B cell (primary cell): ENCODE results near the gene KRT71. TPM values are rescaled to one million over a fixed set of nuclear protein-coding genes. Genes with fewer than 3 reads are reported as not detected.

Experiments used
- ATAC-seq: fragments of 200-7000 bp; cut with Tn5 transposase; one replicate; pipeline ENCODE4 v1.10.0; 2021; ENCODE audit warnings: low read depth, mild to moderate bottlenecking, moderate number of reproducible peaks, moderate library complexity
- CTCF ChIA-PET: fragments of 350-600 bp; sonication (Branson Sonifier 250); formaldehyde crosslinking; loops from one replicate; lab custom pipeline; 2021; ENCODE audit warnings: antibody characterized with exemption, inconsistent platforms; lab: Charles Lee
- POLR2A ChIA-PET: fragments of 350-600 bp; sonication (Branson Sonifier 250); formaldehyde crosslinking; loops from one replicate; lab custom pipeline; 2021; ENCODE audit warnings: antibody characterized with exemption; lab: Charles Lee
- DNase-seq: peaks from one replicate; pipeline ENCODE4 v3.0.0; 2013
- H2AFZ ChIP-seq: 2 replicates; pipeline ENCODE4 v1.6.1; 2012; ENCODE audit warnings: mild to moderate bottlenecking, low read depth, low read length; ENCODE audit not compliant: insufficient read depth, poor library complexity, severe bottlenecking
- H3K27ac ChIP-seq, 2 donors: 1 replicate in 1 of 2; 2 replicates in 1 of 2; pipeline ENCODE4 v1.5.1; 2012 to 2013; ENCODE audit warnings: low read length in 2 of 2, mild to moderate bottlenecking in 2 of 2, moderate library complexity in 1 of 2
- H3K27me3 ChIP-seq, 4 experiments: fragments of 200-600 bp in 1 of 4; sonication (generic) in 1 of 4; replicated peaks in 1 of 4; 1 replicate in 2 of 4; 2 replicates in 2 of 4; pipeline versions ENCODE4 v1.6.1 to v1.7.0; 2013 to 2016; ENCODE audit warnings: low read length in 3 of 4, mild to moderate bottlenecking in 2 of 4, mixed read lengths in 1 of 4, moderate library complexity in 1 of 4; ENCODE audit not compliant: insufficient read depth in 4 of 4, control insufficient read depth in 3 of 4; ENCODE audit errors: control extremely low read depth in 1 of 4
- H3K36me3 ChIP-seq, 2 experiments: replicated peaks in 1 of 2; 1 replicate in 1 of 2; 2 replicates in 1 of 2; pipeline versions ENCODE4 v1.6.1 to v1.7.1; 2013; ENCODE audit warnings: low read length in 1 of 2; ENCODE audit not compliant: insufficient read depth in 2 of 2, control insufficient read depth in 1 of 2; ENCODE audit errors: control extremely low read depth in 1 of 2, extremely low read depth in 1 of 2
- H3K4me1 ChIP-seq, 2 donors: fragments of 200-600 bp in 1 of 2; sonication (generic) in 1 of 2; 1 replicate in 1 of 2; 2 replicates in 1 of 2; pipeline versions ENCODE4 v1.5.1 to v1.6.1; 2013 to 2017; ENCODE audit warnings: low read length in 2 of 2; ENCODE audit not compliant: control insufficient read depth in 2 of 2, insufficient read depth in 2 of 2
- H3K4me2 ChIP-seq: replicated peaks from 2 replicates; pipeline ENCODE3; 2012; ENCODE audit warnings: mild to moderate bottlenecking, low read depth, low read length; ENCODE audit not compliant: poor library complexity, severe bottlenecking
- H3K4me3 ChIP-seq, 5 experiments: fragments of 200-600 bp in 1 of 5; sonication (generic) in 1 of 5; 1 replicate in 3 of 5; 2 replicates in 2 of 5; pipeline versions ENCODE4 v1.5.1 to v1.7.0; 2011 to 2016; ENCODE audit warnings: low read length in 4 of 5, mild to moderate bottlenecking in 4 of 5, low read depth in 2 of 5, control low read depth in 1 of 5, moderate library complexity in 1 of 5; ENCODE audit not compliant: insufficient read depth in 1 of 5; ENCODE audit errors: control extremely low read depth in 1 of 5, extremely low read depth in 1 of 5
- H3K79me2 ChIP-seq: fragments of 200-600 bp; sonication (generic); one replicate; pipeline ENCODE4 v1.6.0; 2016; ENCODE audit warnings: low read length; ENCODE audit not compliant: control insufficient read depth, insufficient read depth
- H3K9ac ChIP-seq: fragments of 200-600 bp; sonication (generic); 2 replicates; pipeline ENCODE4 v1.6.1; 2017; ENCODE audit warnings: mild to moderate bottlenecking, low read length, moderate library complexity
- H3K9me3 ChIP-seq, 3 donors: one replicate each; pipeline versions ENCODE4 v1.6.1 to v1.7.1; 2013; ENCODE audit warnings: low read length in 2 of 3; ENCODE audit not compliant: control insufficient read depth in 2 of 3, insufficient read depth in 1 of 3; ENCODE audit errors: control extremely low read depth in 1 of 3
- H4K20me1 ChIP-seq: 2 replicates; pipeline ENCODE4 v1.6.0; 2012; ENCODE audit warnings: mild to moderate bottlenecking, low read length; ENCODE audit not compliant: insufficient read depth, control insufficient read depth, poor library complexity, severe bottlenecking
- H3K27ac Mint-ChIP-seq: one replicate; pipeline ENCODE4 v1.8.0; 2021; ENCODE audit warnings: mixed read lengths
- H3K27me3 Mint-ChIP-seq: one replicate; pipeline ENCODE4 v1.8.0; 2021; ENCODE audit warnings: mixed read lengths
- H3K4me1 Mint-ChIP-seq: one replicate; pipeline ENCODE4 v1.8.0; 2021; ENCODE audit warnings: mixed read lengths
- H3K4me3 Mint-ChIP-seq: one replicate; pipeline ENCODE4 v1.8.0; 2021; ENCODE audit warnings: mixed read lengths
- H3K9me3 Mint-ChIP-seq: one replicate; pipeline ENCODE4 v1.8.0; 2022; ENCODE audit warnings: mixed read lengths; ENCODE audit not compliant: insufficient read depth
- EZH2 ChIP-seq: IDR thresholded peaks from 2 replicates; pipeline ENCODE4 v1.6.1; 2012; ENCODE audit warnings: borderline replicate concordance, low read depth, mild to moderate bottlenecking, moderate library complexity, low read length; ENCODE audit not compliant: insufficient read depth, poor library complexity, severe bottlenecking
- WGBS: methylation state at CpG from one replicate; pipeline ENCODE4 v1.1.5; 2013; ENCODE audit warnings: missing lambda C conversion rate; ENCODE audit not compliant: insufficient coverage; 5-methylcytosine and 5-hydroxymethylcytosine counted together
- intact Hi-C: fragments of 100-400 bp; cut with micrococcal nuclease; formaldehyde crosslinking; loops from one replicate; pipeline ENCODE4 v1.10.0; 2022
- polyA plus RNA-seq: library from polyadenylated mRNA; depleted of rRNA; stranded (reverse); fragments of >200 nt; gene quantifications from 2 replicates; pipeline ENCODE4 v1.2.3, GENCODE V29; 2012
- total RNA-seq, 2 donors: library from RNA; stranded (reverse); fragments of 120-200 nt in 1 of 2; gene quantifications; 1 replicate in 1 of 2; 2 replicates in 1 of 2; pipeline versions ENCODE4 v1.2.3 to v1.2.4, GENCODE V29; 2013 to 2022
- TF ChIP-seq, protein P1 (sequence below): fragments of 200-600 bp; IDR thresholded peaks from one replicate; pipeline ENCODE4 v1.8.0; 2022; ENCODE audit warnings: antibody characterized with exemption, mild to moderate bottlenecking

KRT71 gene
- total and polyA plus RNA-seq, 2 donors (not counting 1 experiment from before 2014, with no cell fraction given), result not detected

DNA sequence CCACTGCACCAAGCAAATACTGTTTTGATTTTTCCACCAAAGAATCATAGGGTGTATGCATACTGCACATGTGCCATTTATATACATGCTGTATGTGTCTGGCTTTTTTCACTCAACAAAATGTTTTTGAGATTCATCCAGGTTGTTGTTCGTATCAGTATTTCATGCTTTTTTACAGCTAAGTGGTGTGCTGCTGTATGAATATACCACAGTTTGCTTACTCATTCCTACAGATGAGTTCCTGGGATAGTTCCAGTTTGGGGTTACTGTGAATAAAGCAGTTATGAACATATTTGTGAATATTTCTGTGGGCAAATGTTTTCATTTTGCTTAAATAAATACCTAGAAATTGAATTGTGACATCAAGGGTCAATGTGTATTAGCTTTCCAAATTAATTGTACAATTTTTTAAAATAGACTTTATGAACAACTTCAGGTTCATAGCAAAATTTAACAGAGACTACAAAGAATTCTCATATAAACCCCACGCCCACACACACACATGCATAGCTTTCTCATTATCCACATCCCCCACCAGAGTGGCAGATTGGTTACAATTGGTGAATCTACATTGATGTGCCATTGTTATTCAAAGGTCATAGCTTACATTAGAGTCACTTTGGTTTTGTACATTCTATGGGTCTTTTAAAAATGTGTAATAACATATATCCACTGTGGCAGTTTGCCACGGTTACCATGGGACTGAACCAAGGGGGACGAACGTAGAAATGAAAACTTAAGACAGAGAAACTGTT is 53.0 kb downstream of the KRT71 start:
- CTCF ChIA-PET, result interaction anchor here (1.2 kb wide), 1 partner anchor 20 kb away, joined by 3 read pairs; no protein-coding TSS in a partner anchor
- Histone ChIP-seq H3K4me2 (no peak overlapping the region), H3K4me3 (no peak overlapping the region), H3K9ac (no peak overlapping the region), H3K9me3 (peaks cover 0 to 3% (median 0%) of the 10 kb centered on the region in 3 donors), H3K36me3 (no peaks in the 10 kb centered on the region), H3K4me1 (no peaks in the 10 kb centered on the region), H4K20me1 (no peaks in the 10 kb centered on the region), H3K27me3 (peaks cover 0 to 5% (median 0%) of the 10 kb centered on the region in 4 experiments), H3K27ac (no peak overlapping the region), H3K79me2 (no peaks in the 10 kb centered on the region), H2AFZ (no peak overlapping the region)
- no peak overlapping the region for H3K27ac Mint-ChIP-seq
- no peak overlapping the region for H3K4me3 Mint-ChIP-seq
- POLR2A ChIA-PET, result no interaction called here
- TF ChIP-seq EZH2, result no peak
- TF ChIP-seq, protein P1, sequence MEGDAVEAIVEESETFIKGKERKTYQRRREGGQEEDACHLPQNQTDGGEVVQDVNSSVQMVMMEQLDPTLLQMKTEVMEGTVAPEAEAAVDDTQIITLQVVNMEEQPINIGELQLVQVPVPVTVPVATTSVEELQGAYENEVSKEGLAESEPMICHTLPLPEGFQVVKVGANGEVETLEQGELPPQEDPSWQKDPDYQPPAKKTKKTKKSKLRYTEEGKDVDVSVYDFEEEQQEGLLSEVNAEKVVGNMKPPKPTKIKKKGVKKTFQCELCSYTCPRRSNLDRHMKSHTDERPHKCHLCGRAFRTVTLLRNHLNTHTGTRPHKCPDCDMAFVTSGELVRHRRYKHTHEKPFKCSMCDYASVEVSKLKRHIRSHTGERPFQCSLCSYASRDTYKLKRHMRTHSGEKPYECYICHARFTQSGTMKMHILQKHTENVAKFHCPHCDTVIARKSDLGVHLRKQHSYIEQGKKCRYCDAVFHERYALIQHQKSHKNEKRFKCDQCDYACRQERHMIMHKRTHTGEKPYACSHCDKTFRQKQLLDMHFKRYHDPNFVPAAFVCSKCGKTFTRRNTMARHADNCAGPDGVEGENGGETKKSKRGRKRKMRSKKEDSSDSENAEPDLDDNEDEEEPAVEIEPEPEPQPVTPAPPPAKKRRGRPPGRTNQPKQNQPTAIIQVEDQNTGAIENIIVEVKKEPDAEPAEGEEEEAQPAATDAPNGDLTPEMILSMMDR, result no peak
- ATAC-seq, result no peak
- WGBS, result 88% methylated on average over 3 of the region's 5 CpGs
- peaks cover 17% of the 10 kb centered on the region for H3K27me3 Mint-ChIP-seq
- H3K4me1 Mint-ChIP-seq, result no peaks in the 10 kb centered on the region
- H3K9me3 Mint-ChIP-seq, result no peaks in the 10 kb centered on the region
- intact Hi-C loops, result no loop called here
- no peak for DNase-seq

DNA sequence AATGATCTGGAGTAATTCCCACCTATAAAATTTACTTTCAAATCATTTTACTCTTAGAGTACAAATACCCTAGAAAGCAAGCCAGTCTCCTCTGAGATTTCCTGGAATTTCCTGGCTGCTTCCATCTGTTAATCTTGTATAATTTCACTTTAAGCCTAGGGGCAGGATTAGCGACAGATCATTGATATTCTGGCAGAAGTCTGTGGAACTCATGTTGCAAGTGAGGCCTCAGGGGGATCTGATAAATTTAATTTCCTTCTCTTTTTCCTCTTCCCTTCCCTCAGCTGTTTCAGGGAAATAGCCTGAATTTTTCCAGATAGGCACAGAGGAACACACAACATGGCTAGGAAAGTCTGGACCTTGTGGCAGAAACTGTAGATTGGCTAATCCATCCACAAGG is 54.0 kb downstream of the KRT71 start:
- H3K36me3 ChIP-seq, result no peaks in the 10 kb centered on the region
- CTCF ChIA-PET, result no interaction called here
- no peaks in the 10 kb centered on the region for H4K20me1 ChIP-seq
- WGBS, result no CpG with 5 or more reads among the region's 1 CpG
- H3K27me3 Mint-ChIP-seq, result peaks cover 22% of the 10 kb centered on the region
- no peaks in the 10 kb centered on the region for H3K9me3 Mint-ChIP-seq
- H3K27ac ChIP-seq, result no peak overlapping the region
- no peaks in the 10 kb centered on the region for H3K79me2 ChIP-seq
- no peak overlapping the region for H3K9ac ChIP-seq
- no peak overlapping the region for H3K27ac Mint-ChIP-seq
- DNase-seq (no peak), ATAC-seq (no peak)
- no peak overlapping the region for H3K4me3 ChIP-seq
- no peak overlapping the region for H3K4me3 Mint-ChIP-seq
- peaks cover 0 to 5% (median 0%) of the 10 kb centered on the region in 4 experiments for H3K27me3 ChIP-seq
- POLR2A ChIA-PET, result no interaction called here
- intact Hi-C loops, result no loop called here
- no peak overlapping the region for H2AFZ ChIP-seq
- H3K4me1 Mint-ChIP-seq, result no peaks in the 10 kb centered on the region
- TF ChIP-seq, protein P1, result no peak
- no peak for TF ChIP-seq EZH2
- no peaks in the 10 kb centered on the region for H3K4me1 ChIP-seq
- peaks cover 0 to 3% (median 0%) of the 10 kb centered on the region in 3 donors for H3K9me3 ChIP-seq
- H3K4me2 ChIP-seq, result no peak overlapping the region
